ENCODE data around the gene NRP2. TPM values are rescaled to one million over a fixed set of nuclear protein-coding genes. Genes with fewer than 3 reads are reported as not detected.

NRP2 gene
- polyA plus RNA-seq, 1 experiment, result 114 TPM

GRCh38 chr2:205765151-205765550 lies 82.8 kb downstream of the NRP2 start:
- no peak overlapping the region for H3K4me3 ChIP-seq (ENCODE audit: low read depth, low read length)
- ChIA-PET POLR2A (no interaction called here), CTCF (interaction anchor here (0.7 to 1.5 kb wide), 2 partner anchors 161 to 183 kb away, joined by 3 to 6 read pairs; no protein-coding TSS in a partner anchor)
- no peaks in the 10 kb centered on the region for H3K27me3 ChIP-seq (ENCODE audit: control insufficient read depth, insufficient read depth, low read length)
- no peaks in the 10 kb centered on the region; the same call in 1 of the 2 replicates for H3K9me3 ChIP-seq (ENCODE audit: control insufficient read depth, insufficient read depth, low read length)
- DNase-seq (ENCODE audit: low read depth, low spot score), result no peak
- no peak overlapping the region for H3K27ac ChIP-seq (ENCODE audit: low read depth, low read length)
- TF ChIP-seq, protein P1, sequence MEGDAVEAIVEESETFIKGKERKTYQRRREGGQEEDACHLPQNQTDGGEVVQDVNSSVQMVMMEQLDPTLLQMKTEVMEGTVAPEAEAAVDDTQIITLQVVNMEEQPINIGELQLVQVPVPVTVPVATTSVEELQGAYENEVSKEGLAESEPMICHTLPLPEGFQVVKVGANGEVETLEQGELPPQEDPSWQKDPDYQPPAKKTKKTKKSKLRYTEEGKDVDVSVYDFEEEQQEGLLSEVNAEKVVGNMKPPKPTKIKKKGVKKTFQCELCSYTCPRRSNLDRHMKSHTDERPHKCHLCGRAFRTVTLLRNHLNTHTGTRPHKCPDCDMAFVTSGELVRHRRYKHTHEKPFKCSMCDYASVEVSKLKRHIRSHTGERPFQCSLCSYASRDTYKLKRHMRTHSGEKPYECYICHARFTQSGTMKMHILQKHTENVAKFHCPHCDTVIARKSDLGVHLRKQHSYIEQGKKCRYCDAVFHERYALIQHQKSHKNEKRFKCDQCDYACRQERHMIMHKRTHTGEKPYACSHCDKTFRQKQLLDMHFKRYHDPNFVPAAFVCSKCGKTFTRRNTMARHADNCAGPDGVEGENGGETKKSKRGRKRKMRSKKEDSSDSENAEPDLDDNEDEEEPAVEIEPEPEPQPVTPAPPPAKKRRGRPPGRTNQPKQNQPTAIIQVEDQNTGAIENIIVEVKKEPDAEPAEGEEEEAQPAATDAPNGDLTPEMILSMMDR (IDR thresholded peaks at IDR 0.05; ENCODE audit: low read depth, low read length), result no peak

DNA sequence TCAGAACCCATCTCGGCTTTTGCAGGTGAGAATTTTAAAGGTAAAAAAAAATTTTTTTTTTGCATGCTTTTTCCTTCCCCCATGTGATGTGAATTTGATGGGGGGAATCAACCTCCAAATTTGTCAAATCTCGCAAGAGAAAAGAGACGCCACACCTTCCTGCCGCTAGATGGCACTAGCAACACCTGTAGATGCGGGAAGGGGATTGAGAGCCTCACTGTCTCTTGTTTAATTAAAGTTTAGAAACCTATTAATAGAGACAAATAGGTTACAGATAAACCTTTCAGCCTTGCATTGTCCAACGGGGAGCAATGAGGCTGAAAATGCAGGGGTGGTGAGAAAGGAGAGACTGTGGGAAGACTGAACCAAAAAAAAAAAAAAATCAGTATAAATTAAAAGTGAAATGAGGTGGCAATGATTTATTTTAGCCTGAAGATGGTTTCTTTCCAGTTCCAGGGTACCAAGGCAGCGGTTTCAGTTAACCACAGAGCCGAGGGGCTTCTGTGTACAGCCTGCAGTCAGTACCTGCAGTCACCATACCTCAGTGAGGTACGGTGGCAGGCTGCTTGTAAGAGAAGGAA lies 84.6 kb downstream of the NRP2 start:
- no peaks in the 10 kb centered on the region for H3K27me3 ChIP-seq (ENCODE audit: control insufficient read depth, insufficient read depth, low read length)
- POLR2A ChIA-PET, result interaction anchor here (0.7 kb wide), 1 partner anchor 32 kb away, joined by 5 read pairs; no protein-coding TSS in a partner anchor
- no peak for DNase-seq (ENCODE audit: low read depth, low spot score)
- H3K27ac ChIP-seq (ENCODE audit: low read depth, low read length), result no peak overlapping the region
- TF ChIP-seq, protein P1 (IDR thresholded peaks at IDR 0.05; ENCODE audit: low read depth, low read length), result peak; percentile 96
- H3K4me3 ChIP-seq (ENCODE audit: low read depth, low read length), result no peak overlapping the region
- CTCF ChIA-PET, result interaction anchor here (0.7 to 1.5 kb wide), 3 partner anchors 9 to 47 kb away, joined by 4 to 8 read pairs (median 4); no protein-coding TSS in a partner anchor
- no peaks in the 10 kb centered on the region; the same call in 1 of the 2 replicates for H3K9me3 ChIP-seq (ENCODE audit: control insufficient read depth, insufficient read depth, low read length)

GRCh38 chr2:205767617-205768016 lies 85.3 kb downstream of the NRP2 start:
- Histone ChIP-seq H3K4me3 (ENCODE audit: low read depth, low read length) (no peak overlapping the region), H3K27me3 (ENCODE audit: control insufficient read depth, insufficient read depth, low read length) (no peaks in the 10 kb centered on the region), H3K9me3 (ENCODE audit: control insufficient read depth, insufficient read depth, low read length) (no peaks in the 10 kb centered on the region; the same call in 1 of the 2 replicates), H3K27ac (ENCODE audit: low read depth, low read length) (peak overlapping the region; percentile 53)
- TF ChIP-seq, protein P1 (IDR thresholded peaks at IDR 0.05; ENCODE audit: low read depth, low read length), result no peak
- CTCF ChIA-PET, result interaction anchor here (0.7 to 1.5 kb wide), 6 partner anchors 8 to 142 kb away, joined by 3 to 8 read pairs (median 4); no protein-coding TSS in a partner anchor
- POLR2A ChIA-PET, result interaction anchor here (0.7 kb wide), 1 partner anchor 33 kb away, joined by 5 read pairs; no protein-coding TSS in a partner anchor
- no peak for DNase-seq (ENCODE audit: low read depth, low spot score)

DNA sequence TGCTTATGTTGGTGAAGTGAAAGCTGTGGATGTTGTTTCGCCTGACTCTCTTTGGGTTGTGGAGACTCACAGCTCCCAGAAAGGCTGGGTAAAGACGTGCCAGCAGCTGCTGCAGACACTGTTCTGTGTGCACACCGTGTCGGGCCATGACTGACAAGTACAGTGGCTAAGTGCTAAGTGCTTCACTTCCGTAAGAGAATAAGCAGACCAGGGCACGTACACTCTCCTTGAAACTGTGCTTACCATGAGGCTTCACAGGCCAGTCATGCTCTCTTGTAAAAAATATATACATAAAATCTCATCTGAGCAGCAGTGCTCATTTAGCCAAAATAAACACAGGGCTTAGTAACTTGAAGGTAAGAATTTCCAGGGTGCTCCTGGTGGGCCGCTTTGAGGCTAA lies 86.0 kb downstream of the NRP2 start:
- ChIA-PET POLR2A (interaction anchor here (0.6 kb wide), 1 partner anchor 67 kb away, joined by 6 read pairs; no protein-coding TSS in a partner anchor), CTCF (interaction anchor here (1.0 to 1.5 kb wide), 4 partner anchors 9 to 141 kb away, joined by 3 to 6 read pairs (median 4); no protein-coding TSS in a partner anchor)
- Histone ChIP-seq H3K4me3 (ENCODE audit: low read depth, low read length) (no peak overlapping the region), H3K27me3 (ENCODE audit: control insufficient read depth, insufficient read depth, low read length) (no peaks in the 10 kb centered on the region), H3K9me3 (ENCODE audit: control insufficient read depth, insufficient read depth, low read length) (no peaks in the 10 kb centered on the region; the same call in 1 of the 2 replicates), H3K27ac (ENCODE audit: low read depth, low read length) (peak overlapping the region; percentile 53)
- TF ChIP-seq, protein P1 (IDR thresholded peaks at IDR 0.05; ENCODE audit: low read depth, low read length), result no peak
- DNase-seq (ENCODE audit: low read depth, low spot score), result no peak

Measured in AG04450 (cell line).